T-cell (primary cell): ENCODE data around the gene FOXQ1. TPM values are rescaled to one million over a fixed set of nuclear protein-coding genes. Genes with fewer than 3 reads are reported as not detected.

Experiments
- ATAC-seq, 4 experiments: fragments of 200-7000 bp in 3 of 4; fragments of 150-1000 bp in 1 of 4; cut with Tn5 transposase; replicated peaks in 1 of 4; 1 replicate in 3 of 4; 2 replicates in 1 of 4; pipeline ENCODE4 v1.10.0; 2021; ENCODE audit warnings: moderate library complexity in 3 of 4, mild to moderate bottlenecking in 2 of 4, moderate number of reproducible peaks in 1 of 4
- CTCF ChIA-PET, 2 donors: fragments of 300-600 bp; sonication (Branson Sonifier 250); formaldehyde crosslinking; loops; one replicate each; lab custom pipeline; 2022; ENCODE audit warnings: antibody characterized with exemption in 2 of 2; lab: Charles Lee
- POLR2A ChIA-PET, 2 donors: fragments of 300-600 bp; sonication (Branson Sonifier 250); formaldehyde crosslinking; loops; one replicate each; lab custom pipeline; 2022; ENCODE audit warnings: antibody characterized with exemption in 2 of 2; lab: Charles Lee
- DNase-seq, 35 experiments: peaks; one replicate each; pipeline versions ENCODE4 v3.0.0 to v3.0.0-alpha.2; 2013 to 2023
- H3K27ac ChIP-seq: one replicate; pipeline ENCODE4 v1.5.1; 2013; ENCODE audit warnings: low read length
- H3K27me3 ChIP-seq, 2 experiments: replicated peaks in 1 of 2; 1 replicate in 1 of 2; 2 replicates in 1 of 2; pipeline versions ENCODE4 v1.6.1 to v1.7.0; 2013; ENCODE audit warnings: low read length in 1 of 2, mixed read lengths in 1 of 2; ENCODE audit not compliant: control insufficient read depth in 2 of 2, insufficient read depth in 2 of 2; ENCODE audit errors: extremely low read depth in 1 of 2
- H3K36me3 ChIP-seq, 2 donors: 1 replicate in 1 of 2; 2 replicates in 1 of 2; pipeline versions ENCODE4 v1.6.1 to v1.7.0; 2013; ENCODE audit warnings: low read length in 1 of 2; ENCODE audit not compliant: control insufficient read depth in 2 of 2, insufficient read depth in 1 of 2; ENCODE audit errors: extremely low read depth in 1 of 2
- H3K4me1 ChIP-seq, 2 experiments: 1 replicate in 1 of 2; 2 replicates in 1 of 2; pipeline versions ENCODE4 v1.6.1 to v1.7.0; 2013; ENCODE audit warnings: low read length in 2 of 2, mixed read lengths in 1 of 2; ENCODE audit not compliant: insufficient read depth in 2 of 2, control insufficient read depth in 1 of 2; ENCODE audit errors: extremely low read depth in 1 of 2
- H3K4me3 ChIP-seq, 2 donors: 1 replicate in 1 of 2; 2 replicates in 1 of 2; pipeline versions ENCODE4 v1.5.1 to v1.7.0; 2013; ENCODE audit warnings: mild to moderate bottlenecking in 2 of 2, low read length in 1 of 2, moderate library complexity in 1 of 2; ENCODE audit not compliant: control insufficient read depth in 1 of 2; ENCODE audit errors: extremely low read depth in 1 of 2
- H3K9me3 ChIP-seq: 2 replicates; pipeline ENCODE4 v1.7.0; 2013
- H3K27ac Mint-ChIP-seq, 2 donors: one replicate each; pipeline ENCODE4 v1.8.0; 2020 to 2021; ENCODE audit warnings: mild to moderate bottlenecking in 2 of 2, mixed read lengths in 2 of 2
- H3K27me3 Mint-ChIP-seq, 2 donors: one replicate each; pipeline ENCODE4 v1.8.0; 2021 to 2022; ENCODE audit warnings: mixed read lengths in 2 of 2
- H3K36me3 Mint-ChIP-seq: one replicate; pipeline ENCODE4 v1.8.0; 2021; ENCODE audit warnings: mixed read lengths
- H3K4me1 Mint-ChIP-seq, 3 donors: one replicate each; pipeline ENCODE4 v1.8.0; 2020 to 2022; ENCODE audit warnings: mixed read lengths in 3 of 3, mild to moderate bottlenecking in 1 of 3
- H3K4me3 Mint-ChIP-seq, 3 donors: one replicate each; pipeline ENCODE4 v1.8.0; 2020 to 2022; ENCODE audit warnings: mild to moderate bottlenecking in 3 of 3, mixed read lengths in 3 of 3, moderate library complexity in 3 of 3
- H3K9me3 Mint-ChIP-seq, 3 donors: one replicate each; pipeline ENCODE4 v1.8.0; 2020 to 2022; ENCODE audit warnings: mixed read lengths in 3 of 3
- WGBS: methylation state at CpG from one replicate; pipeline ENCODE4 v1.1.5; 2013; ENCODE audit warnings: missing lambda C conversion rate; ENCODE audit not compliant: insufficient coverage; 5-methylcytosine and 5-hydroxymethylcytosine counted together
- total RNA-seq, 35 experiments: library from RNA in 6 of 35; stranded (reverse) in 6 of 35; fragments of 120-200 nt in 1 of 35; gene quantifications; one replicate each; pipeline versions ENCODE4 v1.2.1 to v1.2.4 and lab custom pipeline; 2013 to 2026

FOXQ1 gene
- total RNA-seq, 5 donors from 2014 or later (not counting 1 experiment from before 2014, with no cell fraction given): 0.09 TPM; not detected in 4

- Mint-ChIP-seq H3K9me3 (no peaks in the 10 kb centered on the region), H3K27ac (no peak overlapping the region), H3K4me1 (peaks cover 30 to 35% (median 34%) of the 10 kb centered on the region in 3 donors), H3K27me3 (peaks cover 53 to 66% of the 10 kb centered on the region in 2 donors), H3K4me3 (no peak overlapping the region), H3K36me3 (no peaks in the 10 kb centered on the region)
- CTCF ChIA-PET: no interaction called here
- Histone ChIP-seq H3K4me3 (no peak overlapping the region), H3K36me3 (no peaks in the 10 kb centered on the region), H3K4me1 (peaks cover 0 to 18% of the 10 kb centered on the region in 2 experiments), H3K27me3 (peaks cover 15 to 45% of the 10 kb centered on the region in 2 experiments), H3K27ac (no peak overlapping the region), H3K9me3 (no peaks in the 10 kb centered on the region)
- ATAC-seq (no peak), DNase-seq (no peak)
- 4% methylated on average over 56 of the region's 64 CpGs for WGBS
- POLR2A ChIA-PET: no interaction called here
These were observed 1.5 kb downstream of the FOXQ1 start for GRCh38 chr6:1313384-1313766.

DNA sequence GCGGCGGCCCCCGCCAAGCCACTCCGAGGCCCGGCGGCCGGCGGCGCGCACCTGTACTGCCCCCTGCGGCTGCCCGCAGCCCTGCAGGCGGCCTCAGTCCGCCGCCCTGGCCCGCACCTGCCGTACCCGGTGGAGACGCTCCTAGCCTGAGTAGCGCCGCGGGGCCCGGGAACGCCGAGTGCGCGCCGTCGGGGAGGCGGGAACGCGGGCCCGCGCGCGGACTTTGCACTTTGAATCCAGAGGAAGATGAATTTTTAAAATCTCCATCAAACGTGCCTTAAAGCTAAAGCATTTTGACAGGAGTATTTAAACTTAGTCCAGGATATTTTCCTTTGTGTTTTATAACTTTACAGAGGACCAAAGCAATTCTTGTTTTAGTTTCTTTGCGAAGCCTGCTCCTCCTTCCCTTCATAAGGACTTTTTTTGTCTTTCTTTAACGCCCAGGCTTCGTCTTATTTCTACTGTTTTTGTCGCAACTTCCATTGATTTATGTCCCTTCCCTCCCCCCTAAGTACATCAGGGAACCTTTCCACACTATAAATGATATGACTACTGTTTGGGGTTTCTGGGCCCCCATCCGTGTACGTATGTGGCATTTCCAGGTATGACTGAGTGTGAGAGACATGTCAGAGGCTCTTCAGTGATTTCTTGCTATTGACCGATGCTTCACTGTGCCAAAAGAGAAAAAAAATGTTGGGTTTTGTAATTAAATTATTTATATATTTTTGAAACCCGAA, 2.0 kb downstream of the FOXQ1 start:
- H3K4me1 Mint-ChIP-seq: peaks cover 30 to 35% (median 34%) of the 10 kb centered on the region in 3 donors
- Histone ChIP-seq H3K9me3 (no peaks in the 10 kb centered on the region), H3K27me3 (peaks cover 15 to 45% of the 10 kb centered on the region in 2 experiments), H3K4me3 (no peak overlapping the region), H3K27ac (no peak overlapping the region), H3K4me1 (peaks cover 0 to 18% of the 10 kb centered on the region in 2 experiments), H3K36me3 (no peaks in the 10 kb centered on the region)
- ChIA-PET CTCF (no interaction called here), POLR2A (no interaction called here)
- no peak overlapping the region for H3K27ac Mint-ChIP-seq
- WGBS: 5% methylated on average over 37 of the region's 45 CpGs
- DNase-seq (no peak), ATAC-seq (no peak)
- H3K27me3 Mint-ChIP-seq: peaks cover 48 to 62% of the 10 kb centered on the region in 2 donors
- H3K9me3 Mint-ChIP-seq: no peaks in the 10 kb centered on the region
- H3K36me3 Mint-ChIP-seq: no peaks in the 10 kb centered on the region
- H3K4me3 Mint-ChIP-seq: peak overlapping the region; percentile 11 to 66 (median 21)

- no peak for DNase-seq
- H3K4me3 Mint-ChIP-seq: peak overlapping the region in 1 of 3 donors; percentile 67
- Histone ChIP-seq H3K27ac (no peak overlapping the region), H3K4me1 (peaks cover 0 to 18% of the 10 kb centered on the region in 2 experiments), H3K36me3 (no peaks in the 10 kb centered on the region), H3K27me3 (peaks cover 11 to 45% of the 10 kb centered on the region in 2 experiments), H3K4me3 (no peak overlapping the region), H3K9me3 (no peaks in the 10 kb centered on the region)
- H3K9me3 Mint-ChIP-seq: no peaks in the 10 kb centered on the region
- ChIA-PET CTCF (no interaction called here), POLR2A (no interaction called here)
- H3K4me1 Mint-ChIP-seq: peaks cover 30 to 35% (median 34%) of the 10 kb centered on the region in 3 donors
- H3K27me3 Mint-ChIP-seq: peaks cover 43 to 55% of the 10 kb centered on the region in 2 donors
- ATAC-seq: no peak
- no peak overlapping the region for H3K27ac Mint-ChIP-seq
- no CpG with 5 or more reads among the region's 2 CpGs for WGBS
- H3K36me3 Mint-ChIP-seq: no peaks in the 10 kb centered on the region
These were observed 2.7 kb downstream of the FOXQ1 start for GRCh38 chr6:1314617-1315016.

- no peak for ATAC-seq
- Histone ChIP-seq H3K36me3 (no peaks in the 10 kb centered on the region), H3K9me3 (no peaks in the 10 kb centered on the region), H3K27ac (no peak overlapping the region), H3K27me3 (peaks cover 11 to 39% of the 10 kb centered on the region in 2 experiments), H3K4me3 (no peak overlapping the region), H3K4me1 (peaks cover 0 to 18% of the 10 kb centered on the region in 2 experiments)
- Mint-ChIP-seq H3K4me3 (peak overlapping the region; percentile 67 to 72 (median 67)), H3K27me3 (peaks cover 38 to 50% of the 10 kb centered on the region in 2 donors), H3K36me3 (no peaks in the 10 kb centered on the region), H3K4me1 (peaks cover 30 to 35% (median 34%) of the 10 kb centered on the region in 3 donors), H3K9me3 (no peaks in the 10 kb centered on the region), H3K27ac (no peak overlapping the region)
- CTCF ChIA-PET: no interaction called here
- no peak for DNase-seq
- 80% methylated on average over 1 of the region's 1 CpG for WGBS
- POLR2A ChIA-PET: no interaction called here
These were observed 3.3 kb downstream of the FOXQ1 start for GRCh38 chr6:1315201-1315559.

GRCh38 chr6:1315560-1316386, 3.9 kb downstream of the FOXQ1 start:
- no peak overlapping the region for H3K27ac Mint-ChIP-seq
- Histone ChIP-seq H3K27me3 (peaks cover 11 to 33% of the 10 kb centered on the region in 2 experiments), H3K4me3 (peak overlapping the region; percentile 34 to 35), H3K36me3 (no peaks in the 10 kb centered on the region), H3K27ac (no peak overlapping the region), H3K4me1 (peaks cover 0 to 18% of the 10 kb centered on the region in 2 experiments), H3K9me3 (no peaks in the 10 kb centered on the region)
- peaks cover 32 to 44% of the 10 kb centered on the region in 2 donors for H3K27me3 Mint-ChIP-seq
- no peak for ATAC-seq
- no peak for DNase-seq
- ChIA-PET CTCF (no interaction called here), POLR2A (no interaction called here)
- no peaks in the 10 kb centered on the region for H3K9me3 Mint-ChIP-seq
- 22% methylated on average over 5 of the region's 11 CpGs for WGBS
- H3K36me3 Mint-ChIP-seq: no peaks in the 10 kb centered on the region
- H3K4me3 Mint-ChIP-seq: peak overlapping the region; percentile 67 to 72 (median 67)
- peaks cover 26 to 31% (median 29%) of the 10 kb centered on the region in 3 donors for H3K4me1 Mint-ChIP-seq

DNA sequence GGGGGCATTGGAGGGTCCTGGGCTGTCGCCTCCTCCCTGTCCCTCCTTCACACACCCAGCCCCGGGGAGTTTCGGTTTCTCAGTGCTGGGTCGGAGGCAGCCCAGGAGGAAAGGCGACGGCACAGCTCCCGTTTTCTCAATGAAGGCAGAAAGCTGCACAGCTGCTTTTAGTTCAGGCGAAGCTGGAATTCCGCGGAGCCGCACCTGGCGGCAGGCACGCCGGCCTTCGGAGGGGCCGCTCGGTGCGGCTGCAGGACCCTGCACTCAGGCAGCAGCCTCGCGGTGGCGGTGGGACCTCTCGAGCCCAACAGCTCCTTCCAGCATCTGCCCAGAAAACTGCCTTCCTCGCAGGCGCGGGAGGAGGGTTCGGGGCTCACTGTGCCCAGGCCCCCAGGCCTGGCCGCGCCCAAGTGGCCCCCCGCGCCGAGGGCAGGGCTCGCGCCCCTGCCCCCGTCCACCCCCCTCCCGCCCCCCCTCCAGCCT, 4.6 kb downstream of the FOXQ1 start:
- Histone ChIP-seq H3K27ac (no peak overlapping the region), H3K4me1 (peaks cover 0 to 11% of the 10 kb centered on the region in 2 experiments), H3K36me3 (no peaks in the 10 kb centered on the region), H3K4me3 (peak overlapping the region; percentile 34 to 77), H3K27me3 (peaks cover 11 to 26% of the 10 kb centered on the region in 2 experiments), H3K9me3 (no peaks in the 10 kb centered on the region)
- no peaks in the 10 kb centered on the region for H3K9me3 Mint-ChIP-seq
- H3K4me3 Mint-ChIP-seq: peak overlapping the region; percentile 67 to 72 (median 67)
- no peak overlapping the region for H3K27ac Mint-ChIP-seq
- DNase-seq: peak in 2 of 35 experiments; percentile 2 to 8
- H3K4me1 Mint-ChIP-seq: peaks cover 21 to 25% (median 23%) of the 10 kb centered on the region in 3 donors
- peaks cover 26 to 37% of the 10 kb centered on the region in 2 donors for H3K27me3 Mint-ChIP-seq
- H3K36me3 Mint-ChIP-seq: no peaks in the 10 kb centered on the region
- no peak for ATAC-seq
- WGBS: 2% methylated on average over 25 of the region's 35 CpGs
- POLR2A ChIA-PET: no interaction called here
- CTCF ChIA-PET: no interaction called here
